Measurements from ENCODE around the gene NQO1. TPM values are rescaled to one million over a fixed set of nuclear protein-coding genes. Genes with fewer than 3 reads are reported as not detected.

The NQO1 gene
- total RNA-seq, 2 experiments from 2014 or later: 31.2 to 35.6 TPM

- Mint-ChIP-seq H3K36me3 (ENCODE audit: low read depth) (peaks cover 39% of the 10 kb centered on the region), H3K27me3 (no peaks in the 10 kb centered on the region), H3K4me3 (no peak overlapping the region), H3K27ac (peak overlapping the region; percentile 3), H3K4me1 (peaks cover 7% of the 10 kb centered on the region), H3K9me3 (no peaks in the 10 kb centered on the region)
- POLR2A ChIA-PET: no interaction called here
- no peak for DNase-seq
- CTCF ChIA-PET: no interaction called here
Observed at GRCh38 chr16:69691980-69692911, 34.1 kb downstream of the NQO1 start.

- H3K4me3 Mint-ChIP-seq: no peak overlapping the region
- DNase-seq: no peak
Observed at GRCh38 chr16:69688589-69688988, 37.8 kb downstream of the NQO1 start.

GRCh38 chr16:69680358-69680757, 46.0 kb downstream of the NQO1 start:
- no peak for DNase-seq
- H3K36me3 Mint-ChIP-seq (ENCODE audit: low read depth): peaks cover 24% of the 10 kb centered on the region
- ChIA-PET POLR2A (no interaction called here), CTCF (interaction anchor here (1.0 kb wide), 1 partner anchor 10 kb away, joined by 3 read pairs; no protein-coding TSS in a partner anchor)
- no peaks in the 10 kb centered on the region for H3K9me3 Mint-ChIP-seq
- no peaks in the 10 kb centered on the region for H3K27me3 Mint-ChIP-seq
- H3K4me1 Mint-ChIP-seq: no peaks in the 10 kb centered on the region
- no peak overlapping the region for H3K4me3 Mint-ChIP-seq
- no peak overlapping the region for H3K27ac Mint-ChIP-seq

More at GRCh38 chr16:69688589-69688988, 37.8 kb downstream of the NQO1 start:
- H3K4me1 Mint-ChIP-seq: peaks cover 7% of the 10 kb centered on the region
- POLR2A ChIA-PET: no interaction called here
- CTCF ChIA-PET: interaction anchor here (1.0 to 1.1 kb wide), 2 partner anchors 15 to 20 kb away, joined by 3 read pairs; no protein-coding TSS in a partner anchor
- H3K27ac Mint-ChIP-seq: no peak overlapping the region
- H3K27me3 Mint-ChIP-seq: no peaks in the 10 kb centered on the region
- peaks cover 26% of the 10 kb centered on the region for H3K36me3 Mint-ChIP-seq (ENCODE audit: low read depth)
- H3K9me3 Mint-ChIP-seq: no peaks in the 10 kb centered on the region

GRCh38 chr16:69672998-69673713, 53.2 kb downstream of the NQO1 start:
- H3K36me3 Mint-ChIP-seq (ENCODE audit: low read depth): peaks cover 23% of the 10 kb centered on the region
- no peak overlapping the region for H3K27ac Mint-ChIP-seq

GRCh38 chr16:69672315-69672997, 53.9 kb downstream of the NQO1 start:
- H3K9me3 Mint-ChIP-seq: no peaks in the 10 kb centered on the region
- POLR2A ChIA-PET: interaction anchor here (0.7 to 0.9 kb wide), 2 partner anchors 55 to 133 kb away, joined by 3 read pairs; no protein-coding TSS in a partner anchor
- CTCF ChIA-PET: interaction anchor here (0.6 to 1.2 kb wide), 2 partner anchors 11 to 20 kb away, joined by 3 read pairs; no protein-coding TSS in a partner anchor
- peaks cover 24% of the 10 kb centered on the region for H3K36me3 Mint-ChIP-seq (ENCODE audit: low read depth)
- H3K4me1 Mint-ChIP-seq: peaks cover 3% of the 10 kb centered on the region
- no peak for DNase-seq
- H3K27me3 Mint-ChIP-seq: no peaks in the 10 kb centered on the region
- H3K4me3 Mint-ChIP-seq: no peak overlapping the region
- no peak overlapping the region for H3K27ac Mint-ChIP-seq

More at GRCh38 chr16:69672998-69673713, 53.2 kb downstream of the NQO1 start:
- POLR2A ChIA-PET: no interaction called here
- no peaks in the 10 kb centered on the region for H3K9me3 Mint-ChIP-seq
- H3K27me3 Mint-ChIP-seq: no peaks in the 10 kb centered on the region
- no peak overlapping the region for H3K4me3 Mint-ChIP-seq
- CTCF ChIA-PET: interaction anchor here (0.6 to 1.1 kb wide), 2 partner anchors 16 to 21 kb away, joined by 3 read pairs; no protein-coding TSS in a partner anchor
- H3K4me1 Mint-ChIP-seq: peaks cover under 1% of the 10 kb centered on the region
- no peak for DNase-seq

GRCh38 chr16:69669577-69669976, 56.8 kb downstream of the NQO1 start:
- peaks cover 12% of the 10 kb centered on the region for H3K36me3 Mint-ChIP-seq (ENCODE audit: low read depth)
- POLR2A ChIA-PET: interaction anchor here (0.9 to 1.3 kb wide), 2 partner anchors 17 to 36 kb away, joined by 3 to 5 read pairs; no protein-coding TSS in a partner anchor
- no peak overlapping the region for H3K4me3 Mint-ChIP-seq
- no peaks in the 10 kb centered on the region for H3K27me3 Mint-ChIP-seq
- CTCF ChIA-PET: interaction anchor here (0.6 kb wide), 1 partner anchor 256 kb away, joined by 3 read pairs; no protein-coding TSS in a partner anchor
- no peak for DNase-seq
- peaks cover 3% of the 10 kb centered on the region for H3K4me1 Mint-ChIP-seq
- no peak overlapping the region for H3K27ac Mint-ChIP-seq
- H3K9me3 Mint-ChIP-seq: no peaks in the 10 kb centered on the region

- no peak overlapping the region for H3K27ac Mint-ChIP-seq
- POLR2A ChIA-PET: interaction anchor here (1.6 kb wide), 1 partner anchor 11 kb away, joined by 3 read pairs; no protein-coding TSS in a partner anchor
Observed at GRCh38 chr16:69663846-69664245, 62.5 kb downstream of the NQO1 start.

GRCh38 chr16:69662901-69663300, 63.5 kb downstream of the NQO1 start:
- Mint-ChIP-seq H3K9me3 (no peaks in the 10 kb centered on the region), H3K4me3 (no peak overlapping the region), H3K27ac (no peak overlapping the region), H3K27me3 (no peaks in the 10 kb centered on the region), H3K36me3 (ENCODE audit: low read depth) (peaks cover 23% of the 10 kb centered on the region), H3K4me1 (no peaks in the 10 kb centered on the region)
- DNase-seq: no peak
- POLR2A ChIA-PET: no interaction called here
- CTCF ChIA-PET: interaction anchor here (1.7 kb wide), 1 partner anchor 13 kb away, joined by 3 read pairs; no protein-coding TSS in a partner anchor

More at GRCh38 chr16:69663846-69664245, 62.5 kb downstream of the NQO1 start:
- DNase-seq: no peak
- H3K9me3 Mint-ChIP-seq: no peaks in the 10 kb centered on the region
- H3K4me3 Mint-ChIP-seq: no peak overlapping the region
- H3K4me1 Mint-ChIP-seq: peaks cover 3% of the 10 kb centered on the region
- CTCF ChIA-PET: interaction anchor here (1.2 kb wide), 1 partner anchor 11 kb away, joined by 6 read pairs; no protein-coding TSS in a partner anchor
- no peaks in the 10 kb centered on the region for H3K27me3 Mint-ChIP-seq
- H3K36me3 Mint-ChIP-seq (ENCODE audit: low read depth): peaks cover 26% of the 10 kb centered on the region

- no peak overlapping the region for H3K4me3 Mint-ChIP-seq
- no peaks in the 10 kb centered on the region for H3K4me1 Mint-ChIP-seq
- DNase-seq: no peak
- peaks cover 33% of the 10 kb centered on the region for H3K36me3 Mint-ChIP-seq (ENCODE audit: low read depth)
- H3K9me3 Mint-ChIP-seq: no peaks in the 10 kb centered on the region
- H3K27ac Mint-ChIP-seq: no peak overlapping the region
- CTCF ChIA-PET: no interaction called here
- POLR2A ChIA-PET: no interaction called here
- no peaks in the 10 kb centered on the region for H3K27me3 Mint-ChIP-seq
Observed at GRCh38 chr16:69660166-69660565, 66.2 kb downstream of the NQO1 start.

Other genes starting within 250 kb of the NQO1 start
- 10 to 100 TPM; 19.7 to 21.3 TPM for gene NFAT5, start 160.6 kb downstream of the NQO1 start, total RNA-seq
- gene NOB1, start 28.4 kb upstream of the NQO1 start, total RNA-seq: 10 to 100 TPM; 60.6 to 62.5 TPM
- gene WWP2, start 35.8 kb upstream of the NQO1 start, total RNA-seq: 10 to 100 TPM; 59.4 to 61.6 TPM
- gene CLEC18A, start 224.8 kb upstream of the NQO1 start, total RNA-seq: 1 to 10 TPM; 1.6 to 2.0 TPM

Measured in activated CD4-positive, alpha-beta memory T cell treated with anti-CD3 and anti-CD28 coated beads, Interleukin-2, amount 10 ng/mL, durations not matched to agents 7 days and 5 days (primary cell).